Measurements from ENCODE around the gene DCTPP1. TPM values are rescaled to one million over a fixed set of nuclear protein-coding genes. Genes with fewer than 3 reads are reported as not detected.

DCTPP1 gene
- total and polyA plus RNA-seq, 2 of the 13 experiments (the other 11 are each of a cell fraction or from before 2014, with no cell fraction given): 54.8 to 74.4 TPM

GRCh38 chr16:30430428-30430970 is 669 bp upstream of the DCTPP1 start (continued):
- TF ChIP-seq EP300 (IDR thresholded peaks at IDR 0.05; ENCODE audit: low read depth in 2 of 2, low read length in 2 of 2) (no peak; a peak in 1 of 4 replicates), EP300 (CRISPR knock-in tag; IDR thresholded peaks at IDR 0.05; ENCODE audit: borderline replicate concordance) (peak; percentile 9; the same call in 1 of the 2 replicates), ATF5 (CRISPR knock-in tag; IDR thresholded peaks at IDR 0.05; ENCODE audit: low read depth) (no peak; the same call in 1 of the 2 replicates), ZNF44 (CRISPR knock-in tag; IDR thresholded peaks at IDR 0.05) (peak; percentile 29; the same call in 1 of the 2 replicates), PHF20 (CRISPR knock-in tag; IDR thresholded peaks at IDR 0.05) (peak; percentile 44), U2AF1 (optimal IDR thresholded peaks at IDR 0.05; ENCODE audit: low read depth, low read length) (no peak), ZNF724P (CRISPR knock-in tag; IDR thresholded peaks at IDR 0.05; ENCODE audit: borderline replicate concordance) (peak; percentile 77; the same call in 1 of the 2 replicates), ZMYM4 (CRISPR knock-in tag; IDR thresholded peaks at IDR 0.05) (peak; percentile 82; the same call in 1 of the 2 replicates), AHR (CRISPR knock-in tag; IDR thresholded peaks at IDR 0.05) (0 out of 2 replicates have a peak, but pooled peaks have one; percentile 64), HINFP (CRISPR knock-in tag; IDR thresholded peaks at IDR 0.05; ENCODE audit: low read depth) (0 out of 2 replicates have a peak, but pooled peaks have one; percentile 52), YEATS4 (CRISPR knock-in tag; IDR thresholded peaks at IDR 0.05; ENCODE audit: borderline replicate concordance) (peak; percentile 71), ARHGAP35 (CRISPR knock-in tag; IDR thresholded peaks at IDR 0.05; ENCODE audit: borderline replicate concordance) (peak; percentile 62; the same call in 1 of the 2 replicates), LCORL (IDR thresholded peaks at IDR 0.05) (no peak), LCORL (CRISPR knock-in tag; IDR thresholded peaks at IDR 0.05) (peak; percentile 81), NFIB (CRISPR knock-in tag; IDR thresholded peaks at IDR 0.05; ENCODE audit: borderline replicate concordance) (0 out of 2 replicates have a peak, but pooled peaks have one; percentile 48), MNT (IDR thresholded peaks at IDR 0.05) (peak; percentile 62), MXD3 (CRISPR knock-in tag; IDR thresholded peaks at IDR 0.05) (peak; percentile 92), JARID2 (CRISPR knock-in tag; IDR thresholded peaks at IDR 0.05; ENCODE audit: insufficient replicate concordance) (peak; percentile 52)
- TF ChIP-seq, protein P1, sequence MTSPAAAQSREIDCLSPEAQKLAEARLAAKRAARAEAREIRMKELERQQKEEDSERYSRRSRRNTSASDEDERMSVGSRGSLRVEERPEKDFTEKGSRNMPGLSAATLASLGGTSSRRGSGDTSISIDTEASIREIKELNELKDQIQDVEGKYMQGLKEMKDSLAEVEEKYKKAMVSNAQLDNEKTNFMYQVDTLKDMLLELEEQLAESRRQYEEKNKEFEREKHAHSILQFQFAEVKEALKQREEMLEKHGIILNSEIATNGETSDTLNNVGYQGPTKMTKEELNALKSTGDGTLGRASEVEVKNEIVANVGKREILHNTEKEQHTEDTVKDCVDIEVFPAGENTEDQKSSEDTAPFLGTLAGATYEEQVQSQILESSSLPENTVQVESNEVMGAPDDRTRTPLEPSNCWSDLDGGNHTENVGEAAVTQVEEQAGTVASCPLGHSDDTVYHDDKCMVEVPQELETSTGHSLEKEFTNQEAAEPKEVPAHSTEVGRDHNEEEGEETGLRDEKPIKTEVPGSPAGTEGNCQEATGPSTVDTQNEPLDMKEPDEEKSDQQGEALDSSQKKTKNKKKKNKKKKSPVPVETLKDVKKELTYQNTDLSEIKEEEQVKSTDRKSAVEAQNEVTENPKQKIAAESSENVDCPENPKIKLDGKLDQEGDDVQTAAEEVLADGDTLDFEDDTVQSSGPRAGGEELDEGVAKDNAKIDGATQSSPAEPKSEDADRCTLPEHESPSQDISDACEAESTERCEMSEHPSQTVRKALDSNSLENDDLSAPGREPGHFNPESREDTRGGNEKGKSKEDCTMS (CRISPR knock-in tag; conservative IDR thresholded peaks at IDR 0.05): no peak
- TF ChIP-seq, protein P2, sequence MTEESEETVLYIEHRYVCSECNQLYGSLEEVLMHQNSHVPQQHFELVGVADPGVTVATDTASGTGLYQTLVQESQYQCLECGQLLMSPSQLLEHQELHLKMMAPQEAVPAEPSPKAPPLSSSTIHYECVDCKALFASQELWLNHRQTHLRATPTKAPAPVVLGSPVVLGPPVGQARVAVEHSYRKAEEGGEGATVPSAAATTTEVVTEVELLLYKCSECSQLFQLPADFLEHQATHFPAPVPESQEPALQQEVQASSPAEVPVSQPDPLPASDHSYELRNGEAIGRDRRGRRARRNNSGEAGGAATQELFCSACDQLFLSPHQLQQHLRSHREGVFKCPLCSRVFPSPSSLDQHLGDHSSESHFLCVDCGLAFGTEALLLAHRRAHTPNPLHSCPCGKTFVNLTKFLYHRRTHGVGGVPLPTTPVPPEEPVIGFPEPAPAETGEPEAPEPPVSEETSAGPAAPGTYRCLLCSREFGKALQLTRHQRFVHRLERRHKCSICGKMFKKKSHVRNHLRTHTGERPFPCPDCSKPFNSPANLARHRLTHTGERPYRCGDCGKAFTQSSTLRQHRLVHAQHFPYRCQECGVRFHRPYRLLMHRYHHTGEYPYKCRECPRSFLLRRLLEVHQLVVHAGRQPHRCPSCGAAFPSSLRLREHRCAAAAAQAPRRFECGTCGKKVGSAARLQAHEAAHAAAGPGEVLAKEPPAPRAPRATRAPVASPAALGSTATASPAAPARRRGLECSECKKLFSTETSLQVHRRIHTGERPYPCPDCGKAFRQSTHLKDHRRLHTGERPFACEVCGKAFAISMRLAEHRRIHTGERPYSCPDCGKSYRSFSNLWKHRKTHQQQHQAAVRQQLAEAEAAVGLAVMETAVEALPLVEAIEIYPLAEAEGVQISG (CRISPR knock-in tag; IDR thresholded peaks at IDR 0.05): peak; percentile 91

All from HepG2 (cell line).